PC-3 (cell line): ENCODE data around the gene C11orf91.

ENCODE experiments used
- CTCF ChIP-seq: fragments of 300-600 bp; sonication (generic); conservative IDR thresholded peaks from 2 replicates; pipeline ENCODE4 v1.5.1; 2017; ENCODE audit warnings: antibody characterized with exemption, low read depth, mild to moderate bottlenecking, low read length
- EZH2 ChIP-seq: fragments of 300-600 bp; sonication (generic); IDR thresholded peaks from one replicate; pipeline ENCODE4 v1.6.1; 2017; ENCODE audit warnings: antibody characterized with exemption, mild to moderate bottlenecking, low read length; ENCODE audit not compliant: unreplicated experiment
- EZH2phosphoT487 ChIP-seq: fragments of 300-600 bp; sonication (generic); IDR thresholded peaks from 2 replicates; pipeline ENCODE4 v1.6.1; 2018; ENCODE audit warnings: mild to moderate bottlenecking, antibody characterized with exemption, low read length, borderline replicate concordance

GRCh38 chr11:33668468-33668825 is 32.2 kb downstream of the C11orf91 start:
- TF ChIP-seq EZH2, result no peak
- no peak for TF ChIP-seq CTCF
- no peak for TF ChIP-seq EZH2phosphoT487
